ENCODE measurements around the gene KIF25. TPM values are rescaled to one million over a fixed set of nuclear protein-coding genes. Genes with fewer than 3 reads are reported as not detected.

KIF25 gene
- total RNA-seq, 1 donor from 2014 or later = not detected

DNA sequence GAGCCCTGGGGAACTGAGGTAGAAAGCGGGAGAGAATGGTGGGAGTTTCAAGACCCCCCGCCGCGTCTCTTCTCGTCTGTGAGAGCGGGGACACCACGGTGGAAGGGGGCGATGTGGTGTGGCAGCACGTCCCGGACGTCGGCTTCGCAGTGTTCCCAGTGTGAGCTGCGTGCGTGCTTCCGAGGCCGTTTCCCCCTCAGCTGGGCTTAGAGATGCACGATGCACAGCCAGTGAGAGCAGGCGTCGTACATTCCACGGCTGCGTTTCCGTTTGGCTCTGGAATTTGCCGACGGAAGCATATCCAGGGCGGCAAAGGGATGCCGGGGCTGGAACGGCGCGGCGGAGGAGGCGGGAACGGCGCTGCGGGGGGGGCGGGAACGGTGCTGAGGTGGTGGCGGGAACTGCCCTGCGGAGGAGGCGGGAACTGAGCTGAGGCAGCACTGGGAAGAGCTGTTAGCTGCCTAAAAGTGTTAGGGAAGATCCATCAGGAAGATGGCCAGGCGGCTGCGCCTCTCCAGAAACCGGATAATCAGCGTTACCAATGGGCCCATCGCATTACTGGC, 37.7 kb downstream of the KIF25 start:
- peak; percentile 31 for DNase-seq (ENCODE audit: low read depth)

DNA sequence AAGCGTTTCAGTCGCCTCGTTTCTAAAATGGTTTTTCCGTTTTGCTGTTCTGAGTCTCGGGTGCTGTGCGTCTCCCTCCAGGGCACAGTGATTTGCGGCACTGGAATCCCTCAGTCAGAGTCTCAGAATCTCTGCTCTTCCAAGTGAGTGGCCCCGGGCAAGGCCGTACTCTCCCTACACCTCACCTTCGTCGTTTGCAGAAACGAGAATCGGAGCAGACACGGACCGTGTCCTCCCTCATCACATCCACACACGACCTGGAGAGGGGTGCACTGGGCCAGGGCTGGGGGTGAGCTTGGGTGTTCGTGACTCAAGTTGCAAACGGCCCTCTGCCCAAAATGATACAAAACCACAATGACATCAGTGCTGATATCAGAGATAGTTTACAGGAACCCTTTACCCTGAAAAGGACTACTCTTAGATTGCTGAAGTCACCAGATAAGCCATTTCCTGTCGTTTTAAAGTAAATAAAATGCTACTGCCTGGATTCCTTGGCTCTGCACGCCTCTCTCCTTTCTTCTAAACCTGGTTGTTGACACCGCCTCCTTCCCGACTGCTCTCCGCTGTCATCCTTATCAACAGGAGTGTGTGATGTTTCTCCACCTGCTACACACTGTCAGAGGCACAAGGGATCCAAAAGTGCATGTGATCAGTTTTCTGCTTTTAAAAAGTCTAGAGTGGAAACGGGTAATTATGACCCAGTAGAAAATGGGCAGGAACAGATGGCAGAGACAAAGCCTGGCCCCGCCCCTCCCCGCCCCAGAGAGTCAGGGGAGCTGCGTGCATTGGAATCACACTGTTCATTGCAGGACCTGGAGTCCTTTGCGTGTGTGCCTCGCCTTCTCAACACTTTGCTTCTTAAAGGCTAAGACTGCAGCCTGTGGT, 38.4 kb downstream of the KIF25 start:
- DNase-seq (ENCODE audit: low read depth) = peak; percentile 59

- no peak for DNase-seq (ENCODE audit: low read depth)
Measured at GRCh38 chr6:168037242-168037641, 39.8 kb downstream of the KIF25 start.

- DNase-seq (ENCODE audit: low read depth) = no peak
Measured at GRCh38 chr6:168037856-168038255, 40.4 kb downstream of the KIF25 start.

- no peak for DNase-seq (ENCODE audit: low read depth)
Measured at GRCh38 chr6:168038576-168039140, 41.2 kb downstream of the KIF25 start.

DNA sequence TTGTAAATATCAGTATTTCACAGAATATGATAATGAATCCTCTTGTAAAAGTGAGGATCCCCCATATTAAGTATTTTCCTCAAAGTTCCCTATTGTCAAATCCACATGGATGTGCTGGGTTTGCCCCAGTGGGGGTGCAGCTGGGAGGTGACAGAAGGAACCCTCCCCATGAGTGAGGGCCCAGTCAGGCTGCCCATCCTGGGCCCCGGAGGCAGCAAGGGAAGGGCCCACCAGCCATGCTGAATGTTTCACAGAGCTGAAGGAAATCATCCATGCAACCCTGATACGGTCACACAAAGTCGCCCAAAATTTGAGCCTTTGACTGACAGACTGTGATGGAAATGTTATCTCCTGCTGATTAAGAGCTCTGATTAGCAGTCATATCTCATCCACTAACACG, 41.8 kb downstream of the KIF25 start:
- no peak for DNase-seq (ENCODE audit: low read depth)

DNA sequence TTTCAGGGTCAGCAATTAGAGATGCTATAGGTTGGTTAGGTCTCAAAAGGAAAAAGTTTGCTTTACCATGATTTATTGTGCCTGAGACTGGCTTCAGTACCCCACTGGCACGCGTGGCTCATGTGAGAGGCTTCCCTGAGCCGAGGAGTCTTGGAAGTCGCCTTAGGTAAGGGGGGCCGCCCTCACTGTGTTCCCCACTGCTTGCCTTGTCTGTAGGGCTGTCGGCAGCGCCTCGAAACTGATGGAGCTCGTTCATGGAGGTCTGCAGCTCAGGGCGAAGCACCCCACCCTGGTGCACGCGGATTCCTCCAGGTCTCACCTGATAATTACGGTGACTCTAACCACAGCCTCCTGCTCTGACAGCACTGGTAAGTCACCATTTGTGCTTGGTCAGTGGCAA, 42.4 kb downstream of the KIF25 start:
- DNase-seq (ENCODE audit: low read depth) = no peak

DNA sequence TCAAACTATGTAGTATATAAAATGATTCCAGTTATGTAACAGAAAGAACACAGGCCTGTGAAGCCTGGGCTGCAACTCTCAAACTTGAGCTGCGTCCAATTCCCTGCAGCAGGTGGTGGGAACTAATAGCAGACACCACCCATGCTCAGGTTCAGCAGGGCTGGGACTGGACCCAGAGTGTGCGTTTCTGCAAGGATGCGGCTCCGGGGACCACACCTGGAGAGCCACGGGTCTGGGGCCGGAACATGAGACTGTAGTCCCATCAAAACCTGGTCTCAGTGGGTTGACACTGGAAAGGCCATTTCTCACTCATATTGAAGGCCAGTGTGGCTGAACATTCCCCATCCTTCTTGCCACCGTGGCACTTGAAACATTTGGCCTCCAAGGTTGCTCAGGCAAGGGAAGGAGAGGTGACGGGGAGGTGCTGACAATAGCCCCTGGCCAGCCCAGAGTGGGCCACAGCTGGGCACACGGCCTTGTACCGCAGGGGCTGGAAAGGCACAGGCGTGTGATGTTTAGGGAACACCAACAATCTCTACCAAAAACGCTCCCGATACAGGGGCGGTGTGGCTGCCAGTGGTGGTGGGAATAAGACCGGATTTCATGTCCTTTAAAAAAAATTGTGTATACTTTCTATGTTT, 43.5 kb downstream of the KIF25 start:
- no peak for DNase-seq (ENCODE audit: low read depth)

GRCh38 chr6:168041928-168042327, 44.5 kb downstream of the KIF25 start:
- no peak for DNase-seq (ENCODE audit: low read depth)

DNA sequence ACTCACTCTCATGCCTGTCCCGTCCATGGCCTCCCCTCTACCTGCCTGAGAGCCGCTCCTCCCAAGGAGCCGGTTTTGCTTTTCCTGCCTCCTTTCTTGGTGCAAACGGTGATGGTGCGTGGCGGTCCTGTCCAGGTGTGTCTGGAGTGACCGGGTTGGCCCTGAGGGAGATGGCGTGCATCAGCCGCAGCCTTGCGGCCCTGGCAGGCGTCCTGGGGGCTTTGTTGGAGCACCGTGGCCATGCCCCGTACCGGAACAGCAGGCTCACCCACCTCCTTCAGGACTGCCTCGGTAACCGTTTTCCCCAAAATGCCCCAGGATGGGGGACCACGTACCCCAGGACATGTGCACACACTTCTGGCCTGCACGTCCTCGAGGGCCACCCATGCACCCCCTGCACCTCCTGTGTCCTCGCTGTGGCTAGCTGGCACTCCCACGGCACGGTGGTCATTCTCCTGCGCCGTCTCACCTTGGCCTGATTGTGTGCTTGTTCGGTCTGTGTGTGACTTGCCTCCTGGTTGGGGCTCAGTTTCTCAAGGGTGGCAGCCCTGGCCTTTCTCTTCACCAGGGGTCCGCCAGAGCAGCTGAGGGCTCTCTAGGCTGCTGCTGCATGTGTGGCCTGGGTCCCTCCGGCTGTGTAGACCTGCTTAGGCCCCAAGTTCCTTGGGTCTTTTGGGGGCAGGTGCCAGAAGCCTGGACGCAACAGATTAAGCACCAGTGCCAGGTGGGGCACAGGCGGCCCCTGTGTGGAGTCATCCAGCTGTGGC, 45.1 kb downstream of the KIF25 start:
- no peak for DNase-seq (ENCODE audit: low read depth)

- DNase-seq (ENCODE audit: low read depth) = no peak
Measured at GRCh38 chr6:168043193-168043847, 45.8 kb downstream of the KIF25 start.

- no peak for DNase-seq (ENCODE audit: low read depth)
Measured at GRCh38 chr6:168043848-168044415, 46.5 kb downstream of the KIF25 start.

DNA sequence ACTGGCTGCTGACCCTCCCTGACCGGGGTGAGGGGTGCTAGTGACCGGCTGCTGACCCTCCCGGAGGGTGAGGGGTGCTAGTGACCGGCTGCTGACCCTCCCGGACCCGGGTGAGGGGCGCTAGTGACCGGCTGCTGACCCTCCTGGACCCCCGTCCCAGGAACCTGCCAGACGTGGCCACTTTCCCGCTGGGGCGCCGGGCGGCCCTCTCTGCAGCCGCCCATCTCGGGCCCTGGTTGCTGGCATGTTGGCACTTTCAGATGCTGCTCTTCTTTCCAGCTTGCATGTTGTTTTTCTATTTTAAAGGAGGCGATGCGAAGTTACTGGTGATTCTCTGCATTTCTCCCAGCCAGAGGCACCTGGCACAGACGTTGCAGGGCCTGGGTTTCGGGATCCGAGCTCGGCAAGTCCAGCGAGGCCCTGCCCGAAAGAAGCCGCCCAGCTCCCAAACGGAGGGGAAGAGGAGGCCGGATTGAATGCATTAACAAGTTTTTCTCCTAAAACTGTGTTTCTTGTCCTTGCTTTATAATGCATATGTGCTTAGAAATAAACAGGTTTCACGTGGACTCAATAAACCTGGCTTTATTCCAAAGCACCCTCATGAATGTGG, 47.2 kb downstream of the KIF25 start:
- no peak for DNase-seq (ENCODE audit: low read depth)

GRCh38 chr6:168045141-168045691, 47.7 kb downstream of the KIF25 start:
- DNase-seq (ENCODE audit: low read depth) = no peak

GRCh38 chr6:168045706-168046620, 48.5 kb downstream of the KIF25 start:
- DNase-seq (ENCODE audit: low read depth) = no peak

GRCh38 chr6:168046696-168047095, 49.2 kb downstream of the KIF25 start:
- no peak for DNase-seq (ENCODE audit: low read depth)

DNA sequence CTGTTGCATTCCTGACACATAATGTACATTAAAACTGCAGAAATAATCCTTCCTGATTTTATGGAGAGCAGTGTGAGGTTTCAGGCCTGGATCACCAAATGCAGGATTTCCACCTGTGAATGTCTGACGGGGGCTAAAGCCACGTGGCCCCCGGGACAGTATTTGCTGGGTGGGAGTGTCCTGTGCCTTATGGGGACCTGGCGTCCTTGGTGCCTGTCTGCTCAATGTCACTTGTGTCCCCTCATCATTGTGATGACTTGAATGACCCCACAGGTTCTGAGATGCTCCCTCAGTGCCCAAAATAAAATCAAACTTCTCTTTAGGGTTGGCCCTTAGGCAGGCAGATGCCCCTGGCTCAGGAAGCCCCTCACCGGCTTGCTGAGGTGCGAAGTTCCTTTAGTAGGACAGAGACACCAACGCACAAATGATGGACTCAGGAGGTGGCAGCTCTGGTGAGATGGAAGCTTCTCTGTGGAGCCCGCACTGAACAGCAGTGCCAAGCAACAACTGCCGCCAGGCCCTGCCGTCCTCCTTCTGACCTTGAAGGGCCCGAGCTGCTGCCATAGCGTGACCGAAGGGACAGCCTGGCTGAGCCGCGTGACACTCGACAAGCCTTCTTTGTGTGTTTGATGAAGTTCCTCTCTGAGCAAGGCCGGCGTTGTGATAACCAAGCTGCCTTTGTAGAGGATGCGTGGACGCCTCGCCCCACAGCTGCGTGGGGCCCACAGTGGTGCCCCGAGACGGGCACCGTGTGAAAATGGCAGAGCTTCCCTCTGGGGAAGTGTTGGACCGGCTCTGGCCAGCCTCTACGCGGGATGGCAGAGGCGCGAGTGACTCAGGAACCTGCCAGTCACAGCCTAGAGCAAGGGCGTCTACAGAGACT, 50.6 kb downstream of the KIF25 start:
- no peak for DNase-seq (ENCODE audit: low read depth)

DNA sequence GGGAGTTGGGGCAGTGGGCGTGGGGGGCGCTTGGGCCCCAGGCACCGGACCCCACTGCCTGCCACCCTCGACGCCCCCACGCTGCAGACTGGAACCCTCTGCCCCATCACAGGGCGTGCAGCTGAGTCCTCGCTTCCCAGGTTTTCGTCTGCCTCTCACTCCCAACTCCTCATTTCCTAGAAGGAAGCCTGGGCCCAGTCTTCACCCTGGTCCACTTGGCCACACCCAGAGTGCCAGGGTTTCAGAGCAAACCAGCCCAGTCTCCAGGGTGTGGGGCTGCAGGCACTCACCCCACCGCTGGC, 51.2 kb downstream of the KIF25 start:
- DNase-seq (ENCODE audit: low read depth) = no peak
